ENCODE data around the gene SOS2.

DNA sequence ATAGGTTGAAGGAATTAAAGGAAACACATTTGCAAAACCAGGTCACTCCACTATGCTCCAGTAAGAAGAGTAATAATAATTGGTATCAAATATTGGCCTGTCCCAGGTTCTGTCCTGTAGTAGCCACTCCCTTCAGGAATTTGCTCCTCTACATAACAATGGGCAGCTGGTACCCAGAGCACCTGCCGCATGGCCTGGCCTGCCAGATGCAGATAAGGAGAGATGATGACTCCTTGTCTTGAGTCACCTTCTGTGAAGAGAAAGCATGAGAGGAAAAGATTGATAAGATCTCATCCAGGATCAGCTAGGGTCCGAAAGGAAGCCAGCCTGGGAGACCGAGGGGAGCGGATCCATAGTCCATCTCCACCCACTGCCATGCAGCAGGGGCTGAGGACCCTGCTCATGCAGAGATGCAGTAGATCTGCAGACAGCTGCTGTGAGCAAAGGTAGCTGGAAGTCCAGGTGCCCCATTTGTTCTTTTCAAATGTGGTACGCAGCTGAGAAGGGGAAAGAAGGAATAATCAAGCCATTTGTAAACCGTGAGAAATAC is 139.3 kb downstream of the SOS2 start:
- TF ChIP-seq POLR2A (IDR thresholded peaks at IDR 0.05) (no peak), CTCF (IDR thresholded peaks at IDR 0.05) (no peak), POLR2AphosphoS5 (IDR thresholded peaks at IDR 0.05) (no peak)
